Small intestine (tissue), 7 donors: ENCODE data around the gene ZP3. TPM values are rescaled to one million over a fixed set of nuclear protein-coding genes. Genes with fewer than 3 reads are reported as not detected.
"Not testable (repeated sequence)": the region's sequence is repeated elsewhere in the genome, so short reads cannot be mapped to it uniquely, and the experiment has no call there.

Source experiments
- DNase-seq, 2 donors: peaks; one replicate each; pipeline versions ENCODE4 v3.0.0 to v3.0.0-alpha.2; 2013
- FAIRE-seq: peaks from 2 replicates; lab custom pipeline; 2012; peaks lifted over from hg19 to GRCh38; lab: Jason Lieb, UNC
- H3K27ac ChIP-seq, 3 donors: one replicate each; pipeline ENCODE4 v1.5.1; 2013; ENCODE audit warnings: low read length in 2 of 3, mild to moderate bottlenecking in 2 of 3, control low read depth in 1 of 3, inconsistent platforms in 1 of 3, low read depth in 1 of 3, moderate library complexity in 1 of 3
- H3K27me3 ChIP-seq, 3 donors: one replicate each; pipeline ENCODE4 v1.6.1; 2013; ENCODE audit warnings: low read length in 3 of 3, inconsistent platforms in 1 of 3; ENCODE audit not compliant: control insufficient read depth in 3 of 3, insufficient read depth in 3 of 3
- H3K36me3 ChIP-seq, 3 donors: one replicate each; pipeline ENCODE4 v1.6.1; 2013; ENCODE audit warnings: low read length in 3 of 3, inconsistent platforms in 1 of 3, low read depth in 1 of 3, mild to moderate bottlenecking in 1 of 3, moderate library complexity in 1 of 3; ENCODE audit not compliant: control insufficient read depth in 3 of 3, insufficient read depth in 2 of 3
- H3K4me1 ChIP-seq, 3 donors: one replicate each; pipeline ENCODE4 v1.6.1; 2013; ENCODE audit warnings: low read length in 2 of 3, inconsistent platforms in 1 of 3, low read depth in 1 of 3, mild to moderate bottlenecking in 1 of 3, moderate library complexity in 1 of 3; ENCODE audit not compliant: control insufficient read depth in 3 of 3, insufficient read depth in 2 of 3
- H3K4me3 ChIP-seq, 3 donors: one replicate each; pipeline ENCODE4 v1.5.1; 2013; ENCODE audit warnings: low read length in 3 of 3, control low read depth in 1 of 3, inconsistent platforms in 1 of 3, low read depth in 1 of 3, mild to moderate bottlenecking in 1 of 3, moderate library complexity in 1 of 3
- H3K9me3 ChIP-seq, 2 donors: one replicate each; pipeline ENCODE4 v1.6.1; 2013; ENCODE audit warnings: low read depth in 1 of 2, low read length in 1 of 2; ENCODE audit not compliant: control insufficient read depth in 2 of 2, insufficient read depth in 1 of 2
- WGBS, 3 donors: extraction: QIAGEN DNeasy Blood & Tissue Kit; methylation state at CpG; one replicate each; pipeline ENCODE4 v1.1.7; 2013; 5-methylcytosine and 5-hydroxymethylcytosine counted together
- polyA plus RNA-seq, 4 donors: library from polyadenylated mRNA; stranded (reverse) in 3 of 4; unstranded in 1 of 4; fragments of 200-250 nt in 3 of 4; fragments of 120-200 nt in 1 of 4; gene quantifications; one replicate each; pipeline versions ENCODE4 v1.2.1 to v1.2.3, GENCODE V29; 2013
- donor health status: healthy with polysubstance abuse.
- donor health status: control.
- donor health status: control.
- donor health status: Bipolar disorder and iron deficiency.
- donor health status: healthy.

Gene ZP3
- polyA plus RNA-seq, 4 donors, result 1.4 to 3.7 (median 3.3) TPM

GRCh38 chr7:76462271-76462882 lies 37.6 kb downstream of the ZP3 start:
- H3K4me1 ChIP-seq, H3K27me3 ChIP-seq, H3K9me3 ChIP-seq, H3K27ac ChIP-seq, H3K36me3 ChIP-seq, DNase-seq, H3K4me3 ChIP-seq, FAIRE-seq: not testable (repeated sequence)
- no CpG with 5 or more reads among the region's 17 CpGs for WGBS, 3 donors

GRCh38 chr7:76464959-76465358 lies 40.2 kb downstream of the ZP3 start:
- H3K27me3 ChIP-seq, H3K4me1 ChIP-seq, H3K27ac ChIP-seq, H3K9me3 ChIP-seq, FAIRE-seq, DNase-seq, H3K36me3 ChIP-seq, H3K4me3 ChIP-seq: not testable (repeated sequence)
- WGBS, 3 donors, result 31 to 61% (median 40%) methylated on average over 3 to 4 of the region's 5 CpGs

GRCh38 chr7:76465950-76466349 lies 41.2 kb downstream of the ZP3 start:
- not testable (repeated sequence) for FAIRE-seq, H3K4me3 ChIP-seq, H3K9me3 ChIP-seq, H3K4me1 ChIP-seq, H3K36me3 ChIP-seq, H3K27ac ChIP-seq, H3K27me3 ChIP-seq, DNase-seq
- no CpG with 5 or more reads among the region's 8 CpGs for WGBS, 3 donors

GRCh38 chr7:76467743-76468404 lies 43.1 kb downstream of the ZP3 start:
- not testable (repeated sequence) for H3K36me3 ChIP-seq, H3K4me3 ChIP-seq, H3K4me1 ChIP-seq, H3K27me3 ChIP-seq, FAIRE-seq, H3K9me3 ChIP-seq
- peak; percentile 49 to 87 for DNase-seq
- H3K27ac ChIP-seq, result peak overlapping the region in 2 of 3 donors; percentile 73 to 84
- WGBS, 3 donors, result 17 to 54% (median 37%) methylated on average over 10 of the region's 14 CpGs

GRCh38 chr7:76471556-76472221 lies 46.9 kb downstream of the ZP3 start:
- WGBS, 3 donors, result 87% methylated on average over 7 to 9 of the region's 10 CpGs
- not testable (repeated sequence) for H3K4me3 ChIP-seq, FAIRE-seq, H3K9me3 ChIP-seq, H3K27ac ChIP-seq, DNase-seq, H3K27me3 ChIP-seq, H3K4me1 ChIP-seq
- H3K36me3 ChIP-seq, result peaks cover 0 to 10% (median 0%) of the 10 kb centered on the region in 3 donors

GRCh38 chr7:76473097-76473496 lies 48.3 kb downstream of the ZP3 start:
- not testable (repeated sequence) for H3K4me1 ChIP-seq, H3K27me3 ChIP-seq, H3K9me3 ChIP-seq, H3K27ac ChIP-seq, FAIRE-seq, DNase-seq, H3K4me3 ChIP-seq, H3K36me3 ChIP-seq
- 76 to 92% (median 89%) methylated on average over 1 to 2 of the region's 6 CpGs for WGBS, 3 donors

- not testable (repeated sequence) for H3K27ac ChIP-seq, H3K9me3 ChIP-seq, FAIRE-seq, H3K4me3 ChIP-seq, DNase-seq, H3K4me1 ChIP-seq, H3K27me3 ChIP-seq
- WGBS, 3 donors, result 83 to 98% (median 88%) methylated on average over 1 to 6 of the region's 11 CpGs
- peaks cover 0 to 17% (median 0%) of the 10 kb centered on the region in 3 donors for H3K36me3 ChIP-seq
Measured at GRCh38 chr7:76476280-76476679, 51.5 kb downstream of the ZP3 start.

- peaks cover 0 to 20% (median 0%) of the 10 kb centered on the region in 3 donors for H3K36me3 ChIP-seq
- not testable (repeated sequence) for H3K4me3 ChIP-seq, H3K27ac ChIP-seq, H3K4me1 ChIP-seq, FAIRE-seq, H3K27me3 ChIP-seq, H3K9me3 ChIP-seq, DNase-seq
- WGBS, 3 donors, result 93 to 94% (median 93%) methylated on average over 19 to 23 of the region's 24 CpGs
Measured at GRCh38 chr7:76476742-76477474, 52.2 kb downstream of the ZP3 start.
